Neutrophil (primary cell): ENCODE measurements around the gene IRF8.

Experiments
- H3K27ac ChIP-seq: fragments of 200-600 bp; sonication (generic); 2 replicates; pipeline ENCODE4 v1.5.1; 2016; ENCODE audit warnings: mild to moderate bottlenecking, moderate library complexity
- H3K27me3 ChIP-seq: fragments of 200-600 bp; sonication (generic); 2 replicates; pipeline ENCODE4 v1.6.0; 2016; ENCODE audit warnings: mild to moderate bottlenecking
- H3K36me3 ChIP-seq: fragments of 200-600 bp; sonication (generic); 2 replicates; pipeline ENCODE4 v1.5.1; 2017
- H3K4me1 ChIP-seq, 2 experiments: fragments of 200-600 bp in 1 of 2; sonication (generic) in 1 of 2; 1 replicate in 1 of 2; 2 replicates in 1 of 2; pipeline versions ENCODE4 v1.5.1 to v1.6.1; 2013 to 2016; ENCODE audit warnings: low read depth in 1 of 2, low read length in 1 of 2, mild to moderate bottlenecking in 1 of 2, moderate library complexity in 1 of 2; ENCODE audit not compliant: control insufficient read depth in 1 of 2, insufficient read depth in 1 of 2
- H3K4me3 ChIP-seq, 2 experiments: fragments of 200-600 bp in 1 of 2; sonication (generic) in 1 of 2; 1 replicate in 1 of 2; 2 replicates in 1 of 2; pipeline ENCODE4 v1.5.1; 2013 to 2016; ENCODE audit warnings: low read depth in 1 of 2, low read length in 1 of 2, mild to moderate bottlenecking in 1 of 2, moderate library complexity in 1 of 2
- H3K9me3 ChIP-seq: fragments of 200-600 bp; sonication (generic); 2 replicates; pipeline ENCODE4 v1.5.1; 2016
- TF ChIP-seq, protein P1 (sequence below): fragments of 200-600 bp; sonication (generic); IDR thresholded peaks from 2 replicates; pipeline ENCODE4 v1.5.1; 2016; ENCODE audit warnings: antibody characterized with exemption

Gene IRF8

DNA sequence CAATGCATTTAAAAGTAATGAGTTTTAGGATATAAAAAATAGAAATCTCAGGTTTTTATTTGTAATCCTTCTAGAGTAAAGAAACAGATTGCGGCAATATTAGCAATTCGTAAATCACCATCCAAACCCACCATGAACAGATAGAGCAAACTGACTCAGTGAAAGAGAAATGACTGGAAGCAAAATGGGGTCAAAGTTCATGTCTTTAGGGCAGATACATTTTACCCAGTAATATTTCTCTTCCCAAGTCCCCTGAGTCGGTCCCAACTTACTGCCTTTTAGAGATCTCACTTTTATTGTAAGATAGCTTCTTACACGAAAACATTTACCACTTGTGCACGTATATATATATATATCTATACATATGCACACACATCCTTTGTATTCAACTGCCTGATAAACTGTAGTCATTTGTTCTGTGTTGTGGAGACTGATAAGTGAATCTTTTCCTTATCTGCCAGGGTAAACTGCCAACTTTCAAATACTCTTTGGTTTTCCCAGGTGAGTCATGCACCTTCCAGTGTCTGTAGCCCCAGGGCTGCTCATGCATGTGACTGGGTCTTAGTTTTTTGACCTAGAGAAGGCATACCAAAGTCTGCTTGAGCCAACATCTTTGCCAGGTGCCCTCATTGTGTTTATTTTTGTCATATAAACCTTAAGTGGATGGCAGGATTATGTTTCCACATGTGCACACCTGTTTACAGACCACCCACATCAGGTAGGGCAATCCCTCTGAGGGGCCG, 7.8 kb upstream of the IRF8 start:
- no peak overlapping the region for H3K27ac ChIP-seq
- no peaks in the 10 kb centered on the region for H3K9me3 ChIP-seq
- TF ChIP-seq, protein P1, sequence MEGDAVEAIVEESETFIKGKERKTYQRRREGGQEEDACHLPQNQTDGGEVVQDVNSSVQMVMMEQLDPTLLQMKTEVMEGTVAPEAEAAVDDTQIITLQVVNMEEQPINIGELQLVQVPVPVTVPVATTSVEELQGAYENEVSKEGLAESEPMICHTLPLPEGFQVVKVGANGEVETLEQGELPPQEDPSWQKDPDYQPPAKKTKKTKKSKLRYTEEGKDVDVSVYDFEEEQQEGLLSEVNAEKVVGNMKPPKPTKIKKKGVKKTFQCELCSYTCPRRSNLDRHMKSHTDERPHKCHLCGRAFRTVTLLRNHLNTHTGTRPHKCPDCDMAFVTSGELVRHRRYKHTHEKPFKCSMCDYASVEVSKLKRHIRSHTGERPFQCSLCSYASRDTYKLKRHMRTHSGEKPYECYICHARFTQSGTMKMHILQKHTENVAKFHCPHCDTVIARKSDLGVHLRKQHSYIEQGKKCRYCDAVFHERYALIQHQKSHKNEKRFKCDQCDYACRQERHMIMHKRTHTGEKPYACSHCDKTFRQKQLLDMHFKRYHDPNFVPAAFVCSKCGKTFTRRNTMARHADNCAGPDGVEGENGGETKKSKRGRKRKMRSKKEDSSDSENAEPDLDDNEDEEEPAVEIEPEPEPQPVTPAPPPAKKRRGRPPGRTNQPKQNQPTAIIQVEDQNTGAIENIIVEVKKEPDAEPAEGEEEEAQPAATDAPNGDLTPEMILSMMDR: no peak
- no peak overlapping the region for H3K4me3 ChIP-seq
- no peaks in the 10 kb centered on the region for H3K36me3 ChIP-seq
- H3K4me1 ChIP-seq: no peaks in the 10 kb centered on the region
- H3K27me3 ChIP-seq: peaks cover 74% of the 10 kb centered on the region

DNA sequence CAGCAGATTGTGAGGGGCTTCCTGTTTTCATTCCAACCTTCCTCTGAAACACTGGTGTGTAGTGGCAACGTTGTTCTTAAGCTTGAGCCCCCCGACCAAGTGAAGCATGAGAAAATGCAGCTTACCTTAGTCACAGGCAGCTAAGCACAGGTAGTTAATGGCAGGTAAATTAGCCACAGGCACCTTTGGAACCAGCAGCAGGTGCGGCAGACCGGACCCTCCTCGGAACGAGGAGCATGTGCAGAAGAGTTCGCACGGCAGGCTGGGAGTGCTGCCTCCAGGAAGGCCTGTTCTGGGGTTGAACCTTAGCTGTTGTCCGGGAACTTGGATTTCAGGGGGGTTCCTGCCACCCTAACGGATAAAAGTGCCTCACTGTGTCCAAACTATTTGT, 7.2 kb upstream of the IRF8 start:
- no peaks in the 10 kb centered on the region for H3K9me3 ChIP-seq
- TF ChIP-seq, protein P1: no peak
- H3K4me3 ChIP-seq: no peak overlapping the region
- H3K4me1 ChIP-seq: no peaks in the 10 kb centered on the region
- H3K36me3 ChIP-seq: no peaks in the 10 kb centered on the region
- H3K27ac ChIP-seq: no peak overlapping the region
- peaks cover 74% of the 10 kb centered on the region for H3K27me3 ChIP-seq

DNA sequence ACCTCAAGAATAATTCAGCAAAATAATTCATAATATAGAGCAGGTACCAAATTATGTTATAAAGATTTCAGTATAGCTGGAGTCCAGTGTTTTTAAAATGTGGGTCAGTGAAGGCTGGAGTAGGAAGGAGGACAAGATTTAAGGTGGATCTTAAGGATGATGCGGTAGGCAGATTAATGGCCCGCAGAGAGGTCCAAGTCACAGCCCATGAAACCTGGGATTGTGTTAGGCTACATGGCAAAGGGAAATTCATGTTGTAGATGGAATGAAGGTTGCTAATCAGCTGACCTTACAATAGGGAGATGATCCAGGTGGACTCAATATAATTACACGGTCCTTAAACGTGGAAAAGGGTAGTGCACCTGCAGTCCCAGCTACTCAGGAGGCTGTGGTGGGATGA, 6.2 kb upstream of the IRF8 start:
- Histone ChIP-seq H3K4me1 (no peaks in the 10 kb centered on the region), H3K9me3 (no peaks in the 10 kb centered on the region), H3K27ac (no peak overlapping the region), H3K4me3 (no peak overlapping the region), H3K36me3 (no peaks in the 10 kb centered on the region), H3K27me3 (peaks cover 74% of the 10 kb centered on the region)
- TF ChIP-seq, protein P1: no peak

DNA sequence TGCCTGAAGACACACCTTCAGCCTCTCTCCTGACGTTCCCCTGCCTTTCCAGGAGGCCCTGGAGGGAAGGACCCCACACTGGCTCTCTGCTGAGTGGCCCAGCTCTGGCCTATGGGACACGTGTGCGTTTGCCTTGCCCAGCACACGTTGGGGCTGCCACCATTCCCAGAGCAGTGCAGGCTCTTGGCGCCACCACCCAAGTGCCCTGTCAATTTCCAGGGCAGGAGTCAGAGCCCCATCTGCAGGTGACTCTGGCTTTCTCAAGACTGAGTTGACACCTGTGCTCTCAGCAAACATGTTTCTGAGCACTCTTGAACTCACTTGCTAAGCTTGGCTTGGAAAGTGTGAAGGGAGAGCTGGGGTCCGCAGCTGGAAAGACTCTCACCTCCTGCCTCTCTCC, 4.7 kb upstream of the IRF8 start:
- Histone ChIP-seq H3K36me3 (no peaks in the 10 kb centered on the region), H3K27ac (no peak overlapping the region), H3K4me3 (no peak overlapping the region), H3K4me1 (peaks cover 0 to 6% of the 10 kb centered on the region in 2 experiments), H3K27me3 (peaks cover 74% of the 10 kb centered on the region), H3K9me3 (no peaks in the 10 kb centered on the region)
- TF ChIP-seq, protein P1: no peak

DNA sequence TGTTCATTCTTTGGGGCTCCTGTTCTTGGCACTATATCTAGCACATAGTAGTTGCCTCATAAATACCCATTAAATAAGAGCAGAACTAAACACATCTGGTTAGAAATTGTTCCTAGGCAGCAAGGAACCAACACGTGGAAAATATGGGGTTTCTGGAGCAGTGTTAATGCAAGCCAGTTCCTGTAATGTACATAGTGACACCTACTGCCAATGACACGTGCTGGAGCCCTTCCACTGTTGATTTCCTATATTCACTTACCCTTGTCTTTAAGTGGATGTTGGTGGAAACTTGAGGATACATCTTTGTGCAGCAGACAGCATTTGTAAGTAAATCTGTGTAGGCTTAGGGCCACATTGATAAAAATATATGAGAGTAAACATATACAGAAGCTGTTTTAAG, 1.6 kb upstream of the IRF8 start:
- H3K27ac ChIP-seq: no peak overlapping the region
- TF ChIP-seq, protein P1: no peak
- no peaks in the 10 kb centered on the region for H3K9me3 ChIP-seq
- no peak overlapping the region for H3K4me3 ChIP-seq
- peaks cover 88% of the 10 kb centered on the region for H3K27me3 ChIP-seq
- H3K4me1 ChIP-seq: peaks cover 5 to 6% of the 10 kb centered on the region in 2 experiments
- H3K36me3 ChIP-seq: no peaks in the 10 kb centered on the region
